A549 (cell line): ENCODE measurements around the gene PPIH.

Experiments
- CHD4 ChIP-seq: fragments of 200-600 bp; sonication (generic); IDR thresholded peaks from 2 replicates; pipeline ENCODE4 v1.6.1; 2016; ENCODE audit warnings: antibody characterized with exemption, mild to moderate bottlenecking, borderline replicate concordance
- CTCF ChIP-seq: fragments of >200 bp; sonication (Bioruptor Twin); formaldehyde crosslinking; IDR thresholded peaks from 3 replicates; pipeline ENCODE4 v1.5.1; 2016
- JUN ChIP-seq, 2 experiments: fragments of >200 bp; sonication (Bioruptor Twin); formaldehyde crosslinking; IDR thresholded peaks; 2 replicates in 1 of 2; 3 replicates in 1 of 2; pipeline ENCODE4 v1.6.1; 2016 to 2017
- MAZ ChIP-seq: fragments of 150-350 bp; IDR thresholded peaks from 2 replicates; pipeline ENCODE4 v1.6.1; 2014; ENCODE audit warnings: antibody characterized with exemption, low read depth, low read length, borderline replicate concordance
- PHF8 ChIP-seq: fragments of 200-600 bp; sonication (generic); IDR thresholded peaks from 2 replicates; pipeline ENCODE4 v1.6.1; 2016; ENCODE audit warnings: low read depth, mild to moderate bottlenecking, antibody characterized with exemption, moderate library complexity, borderline replicate concordance
- RCOR1 ChIP-seq: fragments of 150-350 bp; IDR thresholded peaks from 2 replicates; pipeline ENCODE4 v1.6.1; 2014; ENCODE audit warnings: antibody characterized with exemption, low read length, low read depth
- REST ChIP-seq: fragments of 200-600 bp; sonication (generic); IDR thresholded peaks from 2 replicates; pipeline ENCODE4 v1.6.1; 2016; ENCODE audit warnings: antibody characterized with exemption, mild to moderate bottlenecking, moderate library complexity
- ZFP36 ChIP-seq: fragments of 450-650 bp; IDR thresholded peaks from 2 replicates; pipeline ENCODE4 v1.6.1; 2014; ENCODE audit warnings: borderline replicate concordance; ENCODE audit not compliant: partially characterized antibody

- TF ChIP-seq REST, result no peak
- TF ChIP-seq RCOR1, result no peak
- no peak for TF ChIP-seq CTCF
- TF ChIP-seq JUN (IDR thresholded peaks at IDR 0.05), result no peak
- TF ChIP-seq MAZ, result no peak
- TF ChIP-seq ZFP36, result no peak
- TF ChIP-seq PHF8, result no peak
- TF ChIP-seq CHD4, result no peak
Measured at GRCh38 chr1:42620307-42620706, 37.9 kb upstream of the PPIH start.
